MCF 10A (cell line): ENCODE data around the gene MEIS3. TPM values are rescaled to one million over a fixed set of nuclear protein-coding genes. Genes with fewer than 3 reads are reported as not detected.

ENCODE experiments used
- BruUV-seq: library from RNA; stranded (reverse); fragments of 400-500 nt; replicated peaks from 2 replicates; lab custom pipeline; 2021; lab: Mats Ljungman, UMichigan
- CTCF ChIA-PET: fragments of 300-600 bp; sonication (Branson Sonifier 250); formaldehyde crosslinking; extraction: SDS; loops from one replicate; lab custom pipeline; 2021; ENCODE audit warnings: antibody characterized with exemption, inconsistent platforms; lab: Yijun Ruan, JAX
- POLR2A ChIA-PET: fragments of 300-600, 350-650 bp; sonication (Branson Sonifier 250); formaldehyde crosslinking; extraction: SDS; loops from one replicate; lab custom pipeline; 2020; ENCODE audit warnings: antibody characterized with exemption, inconsistent platforms; lab: Yijun Ruan, JAX
- DNase-seq: peaks from one replicate; pipeline ENCODE4 v3.0.0-alpha.2; 2018; ENCODE audit not compliant: unreplicated experiment
- H3K27ac Mint-ChIP-seq: one replicate; pipeline ENCODE4 v1.8.0; 2022; ENCODE audit warnings: mild to moderate bottlenecking, low read depth, mixed read lengths; ENCODE audit not compliant: unreplicated experiment
- H3K27me3 Mint-ChIP-seq: one replicate; pipeline ENCODE4 v1.8.0; 2022; ENCODE audit warnings: mixed read lengths; ENCODE audit not compliant: insufficient read depth, unreplicated experiment
- H3K36me3 Mint-ChIP-seq: one replicate; pipeline ENCODE4 v1.8.0; 2022; ENCODE audit warnings: mild to moderate bottlenecking, moderate library complexity, mixed read lengths; ENCODE audit not compliant: insufficient read depth, unreplicated experiment
- H3K4me1 Mint-ChIP-seq: one replicate; pipeline ENCODE4 v1.8.0; 2022; ENCODE audit warnings: mixed read lengths; ENCODE audit not compliant: insufficient read depth, unreplicated experiment
- H3K4me3 Mint-ChIP-seq: one replicate; pipeline ENCODE4 v1.8.0; 2022; ENCODE audit warnings: mild to moderate bottlenecking, moderate library complexity, mixed read lengths; ENCODE audit not compliant: unreplicated experiment
- H3K9me3 Mint-ChIP-seq: one replicate; pipeline ENCODE4 v1.8.0; 2022; ENCODE audit warnings: mixed read lengths; ENCODE audit not compliant: unreplicated experiment
- intact Hi-C: fragments of 100-400 bp; cut with micrococcal nuclease; formaldehyde crosslinking; loops from 2 replicates; pipeline ENCODE4 v1.14.1; 2022
- total RNA-seq: library from RNA; stranded (reverse); gene quantifications from 2 replicates; pipeline ENCODE4 v1.2.3, GENCODE V29; 2022
- TF ChIP-seq, protein P1 (sequence below): fragments of 200-600 bp; IDR thresholded peaks from one replicate; pipeline ENCODE4 v1.8.0; 2022; ENCODE audit warnings: antibody characterized with exemption, mild to moderate bottlenecking; ENCODE audit not compliant: unreplicated experiment

The MEIS3 gene
- total RNA-seq, 1 experiment from 2014 or later, result 6.6 TPM

- no TSS peak for BruUV-seq
- H3K4me3 Mint-ChIP-seq, result no peak overlapping the region
- CTCF ChIA-PET, result interaction anchor here (0.6 kb wide), 1 partner anchor 9 kb away, joined by 4 read pairs; no protein-coding TSS in a partner anchor
- H3K36me3 Mint-ChIP-seq, result peaks cover 77% of the 10 kb centered on the region
- intact Hi-C loops, result no loop called here
- DNase-seq, result no peak
- no peaks in the 10 kb centered on the region for H3K9me3 Mint-ChIP-seq
- H3K27ac Mint-ChIP-seq, result no peak overlapping the region
- H3K4me1 Mint-ChIP-seq, result no peaks in the 10 kb centered on the region
- TF ChIP-seq, protein P1, sequence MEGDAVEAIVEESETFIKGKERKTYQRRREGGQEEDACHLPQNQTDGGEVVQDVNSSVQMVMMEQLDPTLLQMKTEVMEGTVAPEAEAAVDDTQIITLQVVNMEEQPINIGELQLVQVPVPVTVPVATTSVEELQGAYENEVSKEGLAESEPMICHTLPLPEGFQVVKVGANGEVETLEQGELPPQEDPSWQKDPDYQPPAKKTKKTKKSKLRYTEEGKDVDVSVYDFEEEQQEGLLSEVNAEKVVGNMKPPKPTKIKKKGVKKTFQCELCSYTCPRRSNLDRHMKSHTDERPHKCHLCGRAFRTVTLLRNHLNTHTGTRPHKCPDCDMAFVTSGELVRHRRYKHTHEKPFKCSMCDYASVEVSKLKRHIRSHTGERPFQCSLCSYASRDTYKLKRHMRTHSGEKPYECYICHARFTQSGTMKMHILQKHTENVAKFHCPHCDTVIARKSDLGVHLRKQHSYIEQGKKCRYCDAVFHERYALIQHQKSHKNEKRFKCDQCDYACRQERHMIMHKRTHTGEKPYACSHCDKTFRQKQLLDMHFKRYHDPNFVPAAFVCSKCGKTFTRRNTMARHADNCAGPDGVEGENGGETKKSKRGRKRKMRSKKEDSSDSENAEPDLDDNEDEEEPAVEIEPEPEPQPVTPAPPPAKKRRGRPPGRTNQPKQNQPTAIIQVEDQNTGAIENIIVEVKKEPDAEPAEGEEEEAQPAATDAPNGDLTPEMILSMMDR, result no peak
- POLR2A ChIA-PET, result interaction anchor here (1.4 kb wide), 1 partner anchor 9 kb away, joined by 5 read pairs; no protein-coding TSS in a partner anchor
- H3K27me3 Mint-ChIP-seq, result no peaks in the 10 kb centered on the region
These were observed 42.7 kb downstream of the MEIS3 start for GRCh38 chr19:47376589-47377144.

DNA sequence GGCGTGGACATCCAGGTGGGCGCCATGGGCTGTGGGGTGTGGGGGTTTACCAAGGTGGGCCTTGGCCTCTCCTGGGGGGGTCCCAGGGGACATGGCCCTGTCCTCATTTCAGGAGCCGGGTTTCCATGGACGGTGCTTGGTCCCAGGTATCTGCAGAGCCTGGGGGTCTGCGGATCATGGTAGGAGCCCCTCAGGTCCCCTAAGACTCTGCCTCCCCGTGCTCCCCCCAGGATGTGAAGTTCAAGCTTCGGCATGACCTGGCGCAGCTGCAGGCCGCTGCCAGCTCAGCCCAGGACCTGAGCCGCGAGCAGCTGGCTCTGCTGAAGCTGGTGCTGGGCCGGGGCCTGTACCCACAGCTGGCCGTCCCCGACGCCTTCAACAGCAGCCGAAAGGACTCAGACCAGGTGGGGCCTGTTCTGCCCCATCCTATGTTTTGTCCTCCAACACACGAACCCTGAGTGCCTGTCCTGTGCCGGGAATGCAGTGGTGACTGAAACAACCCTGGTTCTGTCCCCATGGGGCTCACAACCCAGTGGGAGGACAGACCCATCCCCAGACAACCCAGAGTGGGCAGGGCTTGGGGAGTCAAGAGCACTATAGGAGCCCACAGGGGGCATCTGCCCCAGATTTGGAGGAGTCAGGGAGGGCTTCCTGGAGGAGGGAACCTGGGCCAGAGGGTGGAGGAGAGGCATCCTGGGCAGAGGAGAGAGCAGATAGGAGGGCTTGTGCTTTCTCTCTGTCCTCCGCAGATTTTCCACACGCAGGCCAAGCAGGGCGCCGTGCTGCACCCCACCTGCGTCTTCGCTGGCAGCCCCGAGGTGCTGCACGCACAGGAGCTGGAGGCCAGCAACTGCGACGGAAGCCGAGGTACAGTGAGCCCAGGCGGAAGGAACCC, 43.4 kb downstream of the MEIS3 start:
- Mint-ChIP-seq H3K9me3 (no peaks in the 10 kb centered on the region), H3K4me3 (no peak overlapping the region), H3K27me3 (no peaks in the 10 kb centered on the region), H3K4me1 (no peaks in the 10 kb centered on the region), H3K36me3 (peaks cover 73% of the 10 kb centered on the region), H3K27ac (no peak overlapping the region)
- ChIA-PET CTCF (interaction anchor here (0.6 to 1.6 kb wide), 2 partner anchors 15 to 78 kb away, joined by 3 to 9 read pairs; no protein-coding TSS in a partner anchor), POLR2A (interaction anchor here (1.4 kb wide), 1 partner anchor 10 kb away, joined by 5 read pairs; no protein-coding TSS in a partner anchor)
- BruUV-seq, result no TSS peak
- intact Hi-C loops, result no loop called here
- TF ChIP-seq, protein P1, result no peak
- DNase-seq, result no peak

- no peak for DNase-seq
- POLR2A ChIA-PET, result interaction anchor here (1.2 kb wide), 1 partner anchor 8 kb away, joined by 3 read pairs; no protein-coding TSS in a partner anchor
- H3K9me3 Mint-ChIP-seq, result no peaks in the 10 kb centered on the region
- H3K36me3 Mint-ChIP-seq, result peaks cover 72% of the 10 kb centered on the region
- no peak overlapping the region for H3K4me3 Mint-ChIP-seq
- TF ChIP-seq, protein P1, result no peak
- CTCF ChIA-PET, result interaction anchor here (0.6 to 1.6 kb wide), 3 partner anchors 16 to 77 kb away, joined by 3 to 9 read pairs (median 4); no protein-coding TSS in a partner anchor
- intact Hi-C loops, result no loop called here
- no peaks in the 10 kb centered on the region for H3K27me3 Mint-ChIP-seq
- no peak overlapping the region for H3K27ac Mint-ChIP-seq
- peaks cover 4% of the 10 kb centered on the region for H3K4me1 Mint-ChIP-seq
- BruUV-seq, result no TSS peak
These were observed 44.2 kb downstream of the MEIS3 start for GRCh38 chr19:47374876-47375693.
